Mammary epithelial cell (primary cell): Measurements from ENCODE around the gene SRP68.

Experiments used
- CTCF ChIP-seq, 2 donors: IDR thresholded peaks in 1 of 2; conservative IDR thresholded peaks in 1 of 2; 2 replicates each; pipeline ENCODE4 v1.5.1; 2011 to 2012; ENCODE audit warnings: inconsistent platforms in 2 of 2, low read length in 2 of 2, mild to moderate bottlenecking in 2 of 2, control low read depth in 1 of 2, low read depth in 1 of 2; ENCODE audit not compliant: insufficient read depth in 1 of 2; ENCODE audit errors: extremely low read depth in 1 of 2
- EZH2 ChIP-seq: IDR thresholded peaks from 2 replicates; pipeline ENCODE4 v1.6.1; 2012; ENCODE audit warnings: low read length, inconsistent platforms, borderline replicate concordance

- TF ChIP-seq CTCF (conservative IDR thresholded peaks at IDR 0.05 in 1 of 2, IDR thresholded peaks at IDR 0.05 in 1 of 2; ENCODE audit: extremely low read depth in 1 of 2, insufficient read depth in 1 of 2, low read depth in 1 of 2, low read length in 2 of 2) = no peak
- no peak for TF ChIP-seq EZH2
These were observed at the start of gene SRP68 for GRCh38 chr17:76072148-76072858.
